G401.6 (cell line): Measurements from ENCODE around the gene GALNT5.
"Not testable (repeated sequence)": the region's sequence is repeated elsewhere in the genome, so short reads cannot be mapped to it uniquely, and the experiment has no call there.

Experiments used
- FAIRE-seq: peaks from 2 replicates; lab custom pipeline; 2012; peaks lifted over from hg19 to GRCh38; lab: Jason Lieb, UNC

The GALNT5 gene

GRCh38 chr2:157250836-157251235 is 6.7 kb upstream of the GALNT5 start:
- no peak for FAIRE-seq

- FAIRE-seq = no peak
Measured at GRCh38 chr2:157251932-157252331, 5.6 kb upstream of the GALNT5 start.

- FAIRE-seq = no peak
Measured at GRCh38 chr2:157252529-157252928, 5.0 kb upstream of the GALNT5 start.

- FAIRE-seq = no peak
Measured at GRCh38 chr2:157254041-157254440, 3.5 kb upstream of the GALNT5 start.

GRCh38 chr2:157255746-157256145 is 1.8 kb upstream of the GALNT5 start:
- no peak for FAIRE-seq

GRCh38 chr2:157256626-157257025 is 879 bp upstream of the GALNT5 start:
- FAIRE-seq = no peak

GRCh38 chr2:157258520-157259326 is 1.2 kb downstream of the GALNT5 start:
- FAIRE-seq = no peak

GRCh38 chr2:157259386-157259785 is 1.9 kb downstream of the GALNT5 start:
- FAIRE-seq = no peak

GRCh38 chr2:157259960-157260359 is 2.5 kb downstream of the GALNT5 start:
- FAIRE-seq = no peak

- no peak for FAIRE-seq
Measured at GRCh38 chr2:157260533-157261198, 3.2 kb downstream of the GALNT5 start.

- FAIRE-seq = no peak
Measured at GRCh38 chr2:157261199-157261782, 3.8 kb downstream of the GALNT5 start.

- no peak for FAIRE-seq
Measured at GRCh38 chr2:157262248-157262647, 4.7 kb downstream of the GALNT5 start.

- no peak for FAIRE-seq
Measured at GRCh38 chr2:157264099-157264498, 6.6 kb downstream of the GALNT5 start.

- FAIRE-seq = no peak
Measured at GRCh38 chr2:157265825-157266224, 8.3 kb downstream of the GALNT5 start.

- FAIRE-seq = no peak
Measured at GRCh38 chr2:157267476-157267875, 10.0 kb downstream of the GALNT5 start.

- FAIRE-seq = no peak
Measured at GRCh38 chr2:157269060-157269459, 11.6 kb downstream of the GALNT5 start.

GRCh38 chr2:157269922-157270321 is 12.4 kb downstream of the GALNT5 start:
- FAIRE-seq = no peak

GRCh38 chr2:157271590-157272203 is 14.2 kb downstream of the GALNT5 start:
- no peak for FAIRE-seq

- not testable (repeated sequence) for FAIRE-seq
Measured at GRCh38 chr2:157279311-157279710, 21.8 kb downstream of the GALNT5 start.

- no peak for FAIRE-seq
Measured at GRCh38 chr2:157281316-157281715, 23.8 kb downstream of the GALNT5 start.

GRCh38 chr2:157283468-157283867 is 26.0 kb downstream of the GALNT5 start:
- no peak for FAIRE-seq

- no peak for FAIRE-seq
Measured at GRCh38 chr2:157287160-157287559, 29.7 kb downstream of the GALNT5 start.

GRCh38 chr2:157290525-157290924 is 33.0 kb downstream of the GALNT5 start:
- no peak for FAIRE-seq
